GM19455 (cell line): ENCODE measurements around the gene VAV3.

ENCODE experiments used
- ATAC-seq: cut with Tn5 transposase; IDR thresholded peaks from one replicate; pipeline ENCODE4 v1.9.1; 2021; ENCODE audit not compliant: unreplicated experiment

The VAV3 gene

GRCh38 chr1:107803579-107803978, 161.4 kb downstream of the VAV3 start:
- no peak for ATAC-seq

- ATAC-seq, result no peak
Observed at GRCh38 chr1:107802654-107803053, 162.3 kb downstream of the VAV3 start.

GRCh38 chr1:107795994-107796393, 169.0 kb downstream of the VAV3 start:
- ATAC-seq, result no peak

- ATAC-seq, result no peak
Observed at GRCh38 chr1:107795441-107795840, 169.5 kb downstream of the VAV3 start.

- ATAC-seq, result no peak
Observed at GRCh38 chr1:107794571-107794970, 170.4 kb downstream of the VAV3 start.

- no peak for ATAC-seq
Observed at GRCh38 chr1:107793896-107794453, 171.0 kb downstream of the VAV3 start.

- ATAC-seq, result no peak
Observed at GRCh38 chr1:107791348-107791747, 173.6 kb downstream of the VAV3 start.

GRCh38 chr1:107789817-107790524, 175.0 kb downstream of the VAV3 start:
- no peak for ATAC-seq

- ATAC-seq, result no peak
Observed at GRCh38 chr1:107788206-107789202, 176.5 kb downstream of the VAV3 start.

- ATAC-seq, result no peak
Observed at GRCh38 chr1:107787299-107787698, 177.7 kb downstream of the VAV3 start.

- no peak for ATAC-seq
Observed at GRCh38 chr1:107786203-107786845, 178.7 kb downstream of the VAV3 start.

GRCh38 chr1:107785496-107786202, 179.3 kb downstream of the VAV3 start:
- no peak for ATAC-seq

- ATAC-seq, result no peak
Observed at GRCh38 chr1:107782217-107782845, 182.6 kb downstream of the VAV3 start.

- no peak for ATAC-seq
Observed at GRCh38 chr1:107781245-107781644, 183.7 kb downstream of the VAV3 start.

GRCh38 chr1:107777664-107778047, 187.3 kb downstream of the VAV3 start:
- ATAC-seq, result peak; percentile 11

GRCh38 chr1:107776900-107777663, 187.9 kb downstream of the VAV3 start:
- peak; percentile 90 for ATAC-seq

GRCh38 chr1:107771377-107771776, 193.6 kb downstream of the VAV3 start:
- no peak for ATAC-seq

- no peak for ATAC-seq
Observed at GRCh38 chr1:107767156-107767582, 197.8 kb downstream of the VAV3 start.

- ATAC-seq, result no peak
Observed at GRCh38 chr1:107766533-107766932, 198.4 kb downstream of the VAV3 start.
